Stimulated activated CD4-positive, alpha-beta T cell treated with anti-CD3 and anti-CD28 coated beads, Interleukin-12 subunit alpha, Interleukin-12 subunit beta, amount 100 ng/mL, for 4 hours (primary cell): ENCODE measurements around the gene TBC1D1.

Source experiments
- DNase-seq: peaks from one replicate; pipeline ENCODE4 v3.0.0-alpha.2; 2020

TBC1D1 gene

DNA sequence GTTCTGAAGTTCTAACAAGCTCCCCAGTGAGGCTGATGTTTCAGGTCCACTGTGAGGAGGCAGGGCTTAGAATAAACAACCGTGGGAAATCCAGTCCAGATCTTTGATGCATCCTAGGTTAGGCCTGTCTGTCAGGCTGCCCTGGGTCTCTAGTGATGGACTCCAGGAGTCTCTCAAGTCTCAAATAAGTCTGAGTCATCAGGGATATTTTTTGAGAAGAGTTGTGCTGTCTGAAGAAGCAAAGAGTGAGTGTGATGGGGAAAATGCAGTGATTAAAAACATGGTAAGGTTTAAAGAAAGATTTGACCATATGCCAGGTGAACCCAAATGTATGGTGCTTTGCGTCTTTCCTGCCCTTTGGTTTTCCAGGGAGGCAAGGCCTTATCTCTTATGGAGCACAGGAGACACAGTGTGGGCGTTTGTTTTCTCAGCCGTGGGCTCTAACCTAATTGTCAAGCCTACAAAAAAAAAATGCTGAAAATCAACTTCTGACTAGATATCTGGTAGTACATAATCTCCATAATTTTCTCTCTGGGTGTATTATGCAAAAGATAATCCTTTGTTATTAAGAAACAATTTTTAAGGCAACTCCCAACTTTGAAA, 170.0 kb downstream of the TBC1D1 start:
- DNase-seq = no peak

DNA sequence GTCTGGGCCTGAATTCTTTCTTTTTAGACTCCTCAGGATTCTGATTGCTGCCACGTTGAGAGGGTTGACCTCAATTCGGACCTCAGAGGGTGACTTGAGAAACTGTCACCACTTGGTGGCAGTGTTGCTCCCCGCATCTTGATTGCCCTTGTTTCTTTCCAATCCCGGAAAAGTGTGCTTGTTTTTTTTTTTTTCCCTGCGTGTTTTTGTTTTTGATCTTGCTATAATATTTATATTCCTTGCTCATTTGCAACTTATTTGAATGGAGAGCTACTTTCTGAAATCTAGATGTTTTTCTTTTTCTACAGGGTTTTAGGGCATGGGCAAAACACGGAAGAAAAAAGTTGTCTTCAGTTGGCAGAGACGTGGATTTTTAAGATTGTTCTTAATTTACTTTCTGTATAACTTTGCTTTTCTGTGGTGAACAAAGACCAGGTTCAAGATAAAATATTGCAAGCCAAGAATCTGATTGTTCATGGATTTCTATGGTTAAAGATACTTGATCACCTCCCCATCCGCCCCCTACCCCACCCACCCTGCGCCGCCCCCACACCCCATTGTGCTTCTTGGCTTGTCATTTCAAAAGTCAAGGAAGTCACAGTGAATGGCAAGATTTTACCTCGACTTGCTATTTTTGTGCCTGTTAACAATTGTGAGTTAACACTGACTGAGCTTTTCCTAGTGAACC, 171.3 kb downstream of the TBC1D1 start:
- peak; percentile 60 for DNase-seq

DNA sequence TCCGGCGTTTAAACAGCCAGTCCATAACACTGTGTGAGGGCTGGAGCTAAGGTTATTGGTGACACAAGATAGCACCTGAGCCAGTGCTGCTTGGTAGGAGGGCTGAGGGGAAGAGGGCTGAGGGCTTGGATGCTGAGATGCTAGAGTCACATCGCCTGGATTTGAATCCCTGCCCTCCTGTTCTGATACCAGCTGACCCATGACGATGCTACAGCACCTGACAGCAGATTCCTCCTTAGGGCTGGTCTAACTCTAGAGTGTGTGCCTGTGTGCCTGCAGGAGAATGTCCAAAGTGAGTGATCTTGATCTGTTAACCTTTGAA, 171.9 kb downstream of the TBC1D1 start:
- no peak for DNase-seq

DNA sequence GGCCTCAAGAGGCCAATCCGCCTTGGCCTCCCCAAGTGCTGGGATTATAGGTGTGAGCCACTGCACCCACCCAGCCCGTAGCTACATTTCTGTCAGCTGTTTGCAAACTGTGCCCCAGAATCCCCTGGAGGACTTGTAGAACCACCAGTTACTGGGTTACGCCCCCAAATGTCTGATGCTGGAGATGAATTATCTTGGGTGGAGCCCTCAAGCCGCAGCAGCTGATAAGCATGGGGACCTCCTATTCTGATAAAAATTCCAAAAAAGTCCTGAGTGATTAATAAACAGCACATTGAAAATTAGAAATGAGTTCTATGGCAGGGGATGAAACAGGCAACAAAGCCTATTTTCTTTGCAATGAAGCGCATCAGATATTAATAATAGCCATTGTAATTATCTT, 174.3 kb downstream of the TBC1D1 start:
- no peak for DNase-seq

DNA sequence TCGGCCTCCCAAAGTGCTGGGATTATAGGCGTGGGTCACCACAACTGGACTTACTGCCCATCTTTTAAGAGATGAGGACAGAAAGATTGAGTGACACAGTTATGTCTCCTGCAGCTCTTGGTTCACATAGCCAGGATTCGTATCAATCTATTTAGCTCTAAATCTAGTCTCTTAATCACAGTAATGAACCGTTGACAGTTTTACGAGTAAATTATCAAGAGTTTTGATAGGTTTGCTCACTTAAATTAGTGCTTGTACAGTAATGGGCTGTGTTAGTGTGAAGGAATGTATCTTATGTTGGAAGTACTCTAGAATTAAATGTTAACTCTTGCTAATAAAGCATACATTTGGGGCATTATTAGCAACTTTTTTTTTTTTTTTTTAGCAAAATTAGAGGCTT, 175.0 kb downstream of the TBC1D1 start:
- DNase-seq = no peak

DNA sequence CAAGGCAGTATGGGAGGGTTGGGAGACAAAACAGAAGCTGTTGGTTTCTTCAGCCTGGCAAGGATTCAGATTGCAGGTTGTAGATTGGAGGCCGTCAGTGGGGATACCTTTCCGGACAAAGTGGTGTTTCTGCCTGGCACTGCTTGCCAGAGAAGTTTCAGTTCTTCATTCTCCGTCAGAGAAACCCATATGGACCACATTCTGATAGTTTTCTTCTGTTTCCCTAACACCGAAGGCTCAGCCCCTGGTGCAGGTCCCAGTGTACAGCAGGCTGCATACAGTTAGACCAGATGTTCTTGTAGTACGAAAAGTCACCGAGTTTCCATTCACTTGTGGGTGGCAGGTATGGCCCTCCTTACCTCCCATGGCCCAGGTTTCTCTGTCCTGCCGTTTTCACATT, 176.6 kb downstream of the TBC1D1 start:
- DNase-seq = no peak

DNA sequence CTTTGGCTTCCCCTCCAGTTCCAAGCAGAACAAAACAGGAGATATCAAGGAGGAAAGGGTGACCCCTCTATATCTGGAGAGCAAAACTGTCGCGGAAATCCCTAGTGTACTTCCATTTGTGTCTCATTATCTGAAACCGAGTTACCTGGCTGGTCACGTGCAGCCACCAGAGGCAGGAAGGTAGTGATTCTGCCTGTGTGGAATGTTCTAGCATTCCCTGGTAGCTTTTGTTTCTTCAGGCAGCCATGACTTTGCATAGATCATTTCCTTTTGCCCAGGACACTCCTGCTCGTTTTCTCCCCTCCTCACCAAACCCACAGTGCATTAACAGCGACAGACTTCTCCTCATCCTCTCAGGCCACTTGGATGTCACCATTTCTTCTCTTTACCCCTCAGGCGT, 177.2 kb downstream of the TBC1D1 start:
- DNase-seq = no peak

DNA sequence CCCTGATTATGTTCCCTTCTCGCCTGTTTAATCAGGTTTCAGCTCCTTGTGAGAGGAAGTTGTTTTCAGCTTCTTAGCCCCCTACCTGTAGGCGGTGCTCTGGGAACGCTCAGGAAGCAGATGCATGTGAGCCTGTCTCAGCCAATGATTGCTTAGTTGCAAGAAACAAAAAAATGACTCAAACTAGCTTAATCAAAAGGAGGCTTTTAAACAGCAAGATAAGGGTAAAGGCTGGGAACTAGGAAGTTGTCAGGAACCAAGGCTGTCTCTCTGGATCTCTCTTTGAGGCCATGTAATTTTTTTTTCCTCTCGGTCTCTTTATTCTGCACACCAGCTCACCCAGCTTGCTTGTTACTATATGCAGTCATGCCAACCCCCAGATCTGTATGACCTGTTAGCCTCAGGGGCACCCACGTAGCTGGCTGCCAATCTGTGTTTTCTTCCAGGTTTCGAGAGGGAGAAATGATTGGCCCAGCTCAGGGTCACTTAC, 178.4 kb downstream of the TBC1D1 start:
- no peak for DNase-seq

DNA sequence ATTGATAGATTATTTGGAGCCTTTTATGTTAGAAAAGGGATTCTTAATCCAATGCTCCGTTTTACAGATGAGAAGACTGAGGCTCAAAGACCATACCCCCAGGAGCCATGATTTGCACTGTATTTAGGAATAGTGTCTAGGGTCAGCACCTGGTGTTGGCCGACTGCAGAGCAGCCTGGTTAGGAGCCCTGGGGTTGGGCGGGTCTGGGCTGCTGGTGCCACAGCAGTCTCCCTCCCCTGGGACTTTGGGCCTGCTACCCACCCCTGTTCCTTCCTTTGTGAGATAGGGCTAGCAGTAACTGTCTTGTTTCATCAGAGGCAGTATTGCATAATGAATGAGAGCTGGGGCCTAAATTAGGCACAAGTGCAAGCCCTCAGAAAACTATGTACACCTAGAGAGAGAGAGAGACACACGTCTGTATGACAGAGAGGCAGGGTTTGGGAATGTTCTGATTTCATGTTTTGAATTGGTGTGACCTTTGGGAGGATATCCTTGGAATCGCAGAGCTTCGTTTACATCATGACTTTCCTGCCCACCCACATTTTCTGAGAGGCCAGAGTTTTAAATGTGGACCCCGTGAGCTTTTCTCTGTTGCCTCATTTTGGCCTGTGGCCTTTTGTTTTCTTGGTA, 181.0 kb downstream of the TBC1D1 start:
- no peak for DNase-seq

DNA sequence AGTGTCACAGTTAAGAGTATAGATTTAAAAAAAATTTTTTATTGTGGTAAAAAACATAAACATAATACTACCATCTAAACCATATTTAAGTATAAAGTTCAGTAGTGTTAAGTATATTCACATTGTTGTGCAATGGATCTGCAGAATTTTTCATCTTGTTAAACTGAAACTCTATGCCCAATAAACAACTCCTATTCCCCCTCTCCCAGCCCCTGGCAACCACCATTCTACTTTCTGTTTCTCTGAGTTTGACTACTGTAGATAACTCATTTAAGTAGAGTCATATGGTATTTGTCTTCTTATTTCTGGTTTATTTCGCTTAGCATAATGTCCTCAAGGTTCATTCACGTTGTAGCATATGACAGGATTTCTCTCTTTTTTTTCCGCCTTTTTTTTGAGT, 181.7 kb downstream of the TBC1D1 start:
- DNase-seq = no peak

DNA sequence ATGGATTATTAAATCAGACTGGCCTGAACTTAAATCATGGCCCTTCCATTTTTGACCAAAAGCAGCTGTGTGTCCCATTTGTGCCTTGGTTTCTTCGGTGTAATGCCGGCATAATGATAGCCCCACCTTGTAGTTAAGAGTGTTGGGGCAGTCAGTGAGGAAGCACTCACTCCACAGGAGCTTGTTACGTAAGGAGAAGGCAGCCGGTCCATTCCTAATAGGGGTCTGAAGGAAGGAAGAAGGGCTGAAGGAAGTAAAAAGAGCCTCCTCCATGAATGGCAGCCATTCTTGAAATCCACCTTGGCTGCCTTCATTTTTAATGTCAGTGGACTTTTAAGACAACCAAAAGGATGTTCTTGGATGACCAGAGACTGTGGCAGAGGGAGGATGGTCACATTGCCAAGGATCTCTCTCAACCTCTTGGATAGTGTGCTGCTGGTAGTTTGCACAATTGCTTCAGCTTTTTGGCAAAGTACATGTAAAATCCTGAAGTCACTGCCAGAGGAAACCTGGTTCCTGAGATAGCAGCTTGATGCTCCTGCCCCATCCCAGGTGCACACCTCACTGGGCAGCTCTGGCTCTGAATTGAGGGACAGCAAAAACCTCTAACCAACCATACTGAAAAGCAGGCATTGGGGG, 182.8 kb downstream of the TBC1D1 start:
- DNase-seq = no peak

DNA sequence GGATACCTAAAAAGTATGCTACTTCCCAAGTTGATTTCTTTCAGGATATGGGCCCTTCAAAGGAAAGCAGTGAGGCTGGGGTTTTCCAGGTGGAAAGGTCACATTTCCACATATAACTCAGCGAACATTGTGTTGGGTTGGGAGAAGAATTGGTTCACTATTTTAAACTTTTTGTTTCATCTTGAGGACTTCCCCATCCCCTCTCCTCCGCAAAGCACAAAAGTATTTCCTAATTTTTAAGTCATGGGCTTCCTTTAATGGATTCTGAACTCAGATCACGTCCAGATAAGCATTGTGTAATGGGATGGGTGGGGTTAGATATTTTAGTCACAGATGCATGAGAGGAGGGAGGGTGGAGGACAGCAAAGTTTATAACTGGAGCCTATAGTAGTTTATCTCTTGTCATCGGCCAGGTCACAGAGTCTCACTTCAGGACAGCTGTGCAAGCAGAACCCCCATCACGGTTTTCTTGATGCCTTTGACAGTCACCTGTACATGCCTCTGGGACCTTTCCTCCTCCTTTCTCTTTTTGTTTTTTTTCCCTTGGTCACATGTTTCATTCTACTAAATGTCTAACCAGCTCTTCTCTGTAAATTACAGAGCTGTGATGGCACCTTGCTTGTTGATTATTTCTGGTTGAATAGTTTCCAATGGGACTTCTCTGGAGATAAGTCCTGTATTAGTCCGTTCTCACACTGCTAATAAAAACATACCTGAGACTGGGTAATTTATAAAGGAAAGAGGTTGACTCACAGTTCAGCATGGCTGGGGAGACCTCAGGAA, 184.7 kb downstream of the TBC1D1 start:
- no peak for DNase-seq

DNA sequence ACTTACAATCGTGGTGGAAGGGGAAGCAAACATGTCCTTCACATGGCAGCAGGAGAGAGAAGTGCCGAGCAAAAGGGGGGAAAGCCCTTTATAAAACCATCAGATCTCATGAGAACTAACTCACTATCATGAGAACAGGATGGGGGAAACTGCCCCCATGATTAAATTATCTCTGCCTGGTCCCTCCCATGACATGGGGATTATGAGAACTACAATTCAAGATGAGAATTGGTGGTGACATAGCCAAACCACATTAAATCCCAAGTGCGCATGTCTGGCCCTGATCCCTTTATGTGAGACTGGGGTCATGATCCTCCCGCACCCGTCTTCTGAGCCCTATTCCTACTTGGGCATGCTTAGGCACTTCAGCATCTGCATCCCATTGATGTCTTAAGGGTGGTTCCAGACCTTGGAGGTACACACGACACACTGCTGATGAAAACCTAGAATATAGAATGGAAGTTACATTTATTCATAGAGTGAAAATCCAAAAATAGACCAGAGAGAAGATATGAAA, 185.3 kb downstream of the TBC1D1 start:
- no peak for DNase-seq

DNA sequence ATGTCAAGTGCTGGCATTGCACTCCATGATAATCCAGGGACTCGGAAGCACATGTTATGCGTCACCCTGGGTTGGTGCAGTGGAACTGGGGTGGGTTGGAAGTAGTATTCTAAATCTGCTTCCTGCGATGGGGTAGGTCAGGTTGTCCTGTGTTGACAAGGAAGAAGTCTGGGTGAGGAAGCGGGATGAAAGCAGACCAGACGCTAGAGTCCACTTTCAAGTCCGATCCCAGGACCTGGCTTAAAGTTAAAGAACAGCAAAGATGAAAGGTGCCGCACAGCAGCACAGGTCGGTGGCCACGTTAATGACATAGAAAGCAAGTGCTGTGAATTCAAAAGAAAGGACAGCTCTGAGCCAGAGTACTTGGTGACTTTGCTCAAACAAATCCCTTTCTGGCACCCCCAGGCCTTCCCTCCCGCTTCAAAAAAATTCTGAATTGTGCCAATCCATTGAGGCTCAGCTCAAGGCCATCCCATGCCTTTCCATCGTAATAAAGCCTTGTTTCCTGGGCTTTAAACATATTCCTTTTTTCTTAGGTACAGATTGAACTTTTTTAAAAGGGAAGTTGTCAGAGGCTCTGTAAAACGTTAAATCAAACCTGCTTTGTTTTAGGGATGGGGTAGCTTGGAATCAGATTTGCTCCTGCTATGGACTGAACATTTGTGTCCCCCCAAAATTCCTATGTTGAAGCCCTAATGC, 187.1 kb downstream of the TBC1D1 start:
- DNase-seq = no peak

DNA sequence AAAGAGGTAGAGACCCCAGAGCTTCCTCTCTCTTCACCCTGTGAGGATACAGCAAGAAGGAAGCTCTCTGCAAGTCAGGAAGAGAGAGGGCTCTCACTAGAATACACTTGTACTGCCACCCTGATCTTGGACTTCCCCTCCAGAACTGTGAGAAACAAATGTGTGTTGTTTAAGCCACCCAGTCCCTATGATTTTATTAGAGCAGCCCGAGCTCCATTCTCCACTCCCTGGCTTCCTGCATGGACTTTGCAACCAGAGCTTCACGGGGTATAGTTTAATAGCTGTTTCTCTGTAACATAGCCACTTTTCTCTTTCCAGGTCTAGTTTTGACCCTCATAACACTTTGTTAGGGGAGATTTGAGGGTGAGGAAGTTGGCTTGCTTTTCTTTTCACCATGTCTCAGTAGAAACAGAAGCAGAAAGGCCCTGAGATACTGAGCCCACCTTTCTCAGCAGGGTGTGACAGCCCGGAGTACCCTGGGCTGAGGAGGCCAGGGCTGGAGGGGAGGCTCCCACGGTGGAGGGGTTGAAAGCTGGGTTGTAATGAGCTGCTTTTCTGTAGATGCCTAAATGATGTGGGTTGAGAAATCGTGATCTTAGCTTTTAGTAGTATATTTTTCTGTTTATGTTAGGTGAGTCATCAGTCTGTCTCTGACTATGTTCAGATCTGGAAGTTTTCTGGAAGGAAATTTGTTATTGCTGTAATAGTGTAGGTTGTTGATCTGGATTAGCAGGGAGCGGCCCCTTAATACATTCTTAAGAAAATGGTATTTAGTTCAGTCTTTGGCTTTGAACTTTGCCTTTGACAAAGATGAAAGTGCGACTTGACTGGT, 187.9 kb downstream of the TBC1D1 start:
- no peak for DNase-seq

DNA sequence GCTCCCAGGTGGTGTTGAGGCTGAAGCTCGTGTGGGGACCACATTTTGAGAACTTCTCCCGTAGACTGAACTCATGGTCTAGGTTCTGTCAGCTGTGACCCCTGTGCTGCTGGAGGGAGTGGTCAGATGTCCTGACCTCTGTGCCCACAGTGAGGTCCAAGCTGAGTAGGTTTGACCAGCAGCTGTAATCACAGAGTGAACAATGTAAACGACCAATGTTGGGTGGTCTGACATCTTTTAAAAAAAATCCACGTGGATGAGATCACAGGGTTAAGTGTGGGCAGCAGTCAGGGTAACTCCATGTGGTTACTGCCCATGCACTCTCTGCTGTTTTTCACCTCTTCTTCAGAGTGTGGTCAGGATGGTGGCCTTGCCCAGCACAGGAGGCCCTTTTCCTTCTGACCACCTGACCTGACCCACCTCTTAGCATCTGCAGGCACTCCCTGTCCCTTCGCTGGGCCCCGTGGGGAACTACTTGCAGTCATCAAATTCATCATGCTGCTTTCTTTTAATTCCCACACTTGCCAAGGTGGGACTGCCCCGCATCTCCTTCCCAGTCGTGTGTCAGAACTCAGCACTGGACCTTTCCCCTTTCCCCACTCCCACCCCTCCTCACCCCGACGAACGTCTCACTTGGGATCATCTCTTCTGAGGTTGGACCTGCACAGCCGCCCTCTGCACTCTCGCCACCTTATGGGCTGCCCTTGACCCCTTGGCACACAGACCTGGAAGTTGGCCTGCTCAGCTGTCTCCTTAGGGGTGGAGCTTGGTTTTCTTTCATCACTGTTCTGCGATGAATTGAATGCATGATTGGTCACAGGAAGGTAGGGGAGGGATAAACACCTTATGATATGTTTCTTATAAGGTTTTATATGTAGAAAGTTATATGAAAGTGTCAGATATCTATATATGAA, 189.4 kb downstream of the TBC1D1 start:
- DNase-seq = no peak

DNA sequence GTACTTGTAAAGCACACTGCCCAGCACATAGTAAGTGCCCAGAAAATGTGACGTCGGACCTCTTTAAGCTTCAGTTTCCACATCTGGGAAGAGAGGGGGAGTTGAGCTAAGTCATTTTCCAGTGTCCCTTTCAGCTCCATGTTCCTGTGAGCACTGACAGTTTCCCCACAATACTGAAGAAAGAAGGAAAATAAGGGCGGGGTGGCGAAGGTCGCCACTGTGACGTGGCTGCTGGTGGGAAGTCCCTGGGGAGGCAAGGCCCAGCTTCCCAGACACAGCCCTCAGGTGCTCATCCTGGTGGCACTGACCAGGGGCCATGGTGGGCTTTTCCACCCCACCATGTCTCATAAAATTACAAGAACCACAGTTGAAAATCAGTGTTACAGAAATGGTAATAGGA, 191.1 kb downstream of the TBC1D1 start:
- no peak for DNase-seq

DNA sequence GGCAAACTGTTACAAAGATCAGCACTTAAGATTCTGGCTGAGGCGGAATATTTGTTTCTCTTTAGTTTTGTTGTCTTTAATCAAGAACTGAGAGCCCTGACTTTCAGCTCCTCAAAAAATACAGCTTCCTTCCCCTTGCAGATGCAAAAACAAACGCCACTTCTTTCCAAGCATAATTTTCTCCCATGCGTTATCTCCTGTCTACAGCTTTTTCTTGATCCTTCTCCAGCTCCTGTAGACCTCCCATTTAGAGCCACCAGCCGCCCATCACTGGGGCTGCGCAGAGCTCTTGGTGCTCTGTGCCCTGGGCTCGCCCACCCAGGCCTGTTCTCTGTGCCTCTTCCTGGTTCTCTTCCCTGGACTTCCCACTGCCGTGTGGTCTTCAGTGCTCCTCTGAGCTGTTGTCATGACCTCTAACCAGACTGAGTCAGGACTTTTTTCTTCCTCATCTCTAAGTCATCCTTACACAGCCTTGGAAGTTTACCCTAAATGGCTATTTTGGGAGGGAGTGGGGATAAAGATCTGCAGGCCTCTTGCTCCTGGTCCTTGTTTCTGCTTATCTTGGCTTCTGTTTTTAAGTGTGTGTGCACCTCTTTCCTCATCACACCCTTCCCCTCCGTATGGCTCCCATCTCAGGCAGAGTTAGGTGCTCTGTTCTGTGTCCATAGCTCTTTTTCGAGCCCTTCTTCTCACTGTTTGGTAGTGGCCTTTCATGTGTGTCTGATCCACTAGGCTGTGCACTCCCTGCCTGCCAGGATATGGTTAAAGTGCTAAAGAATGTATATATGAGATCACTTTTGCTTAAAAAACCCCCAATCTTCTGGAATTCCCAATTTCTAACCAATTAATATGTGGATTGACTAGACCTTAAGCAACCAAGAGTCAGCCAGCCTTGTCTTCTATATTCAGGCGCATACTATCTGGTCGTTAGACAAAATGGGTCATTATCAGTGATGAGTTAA, 191.8 kb downstream of the TBC1D1 start:
- no peak for DNase-seq
